Lower lobe of right lung (tissue), 2 donors: Measurements from ENCODE around the gene PDGFA. TPM values are rescaled to one million over a fixed set of nuclear protein-coding genes. Genes with fewer than 3 reads are reported as not detected.

ENCODE experiments used
- ATAC-seq, 2 donors: fragments of 200-7000 bp; cut with Tn5 transposase; one replicate each; pipeline ENCODE4 v1.9.1; 2020 to 2022; ENCODE audit warnings: mild to moderate bottlenecking in 2 of 2, moderate library complexity in 2 of 2
- DNase-seq: peaks from one replicate; pipeline ENCODE4 v3.0.0-alpha.2; 2020
- H3K27ac ChIP-seq: fragments of 200-600 bp; one replicate; pipeline ENCODE4 v1.8.0; 2022
- H3K27me3 ChIP-seq: fragments of 200-600 bp; one replicate; pipeline ENCODE4 v1.8.0; 2022; ENCODE audit warnings: low read depth
- H3K36me3 ChIP-seq: fragments of 200-600 bp; one replicate; pipeline ENCODE4 v1.8.0; 2022; ENCODE audit warnings: mild to moderate bottlenecking
- H3K4me1 ChIP-seq: fragments of 200-600 bp; one replicate; pipeline ENCODE4 v1.8.0; 2022
- H3K4me3 ChIP-seq: fragments of 200-600 bp; one replicate; pipeline ENCODE4 v1.8.0; 2022; ENCODE audit warnings: mild to moderate bottlenecking
- H3K9me3 ChIP-seq: fragments of 200-600 bp; one replicate; pipeline ENCODE4 v1.8.0; 2022
- intact Hi-C: fragments of 100-400 bp; cut with DNase I; formaldehyde crosslinking; loops from one replicate; pipeline ENCODE4 v1.11.0; 2022
- long read RNA-seq: library from polyadenylated mRNA; unstranded; transcript quantifications from one replicate; pipeline ENCODE4 v2.0.0, GENCODE V29; 2021
- total RNA-seq: library from RNA; stranded (reverse); fragmentation: NEBNext Ultra II Directional; extraction: Animal tissue kit (Norgen Biotek cat#: 25700); gene quantifications from one replicate; pipeline ENCODE4 v1.2.1, GENCODE V29; 2021
- TF ChIP-seq, protein P1 (sequence below): fragments of 200-600 bp; IDR thresholded peaks from one replicate; pipeline ENCODE4 v1.8.0; 2022; ENCODE audit warnings: antibody characterized with exemption, mild to moderate bottlenecking
- donor health status: DM: no; HTN: yes; CAD: no; lungs with severe emphysema.

PDGFA gene
- 27.1 TPM for total RNA-seq
- long read RNA-seq, transcript PDGFA-203 (6 exons, 2,305 nt) = major isoform, 5 of 21 reads
- long read RNA-seq, partial matches to known transcripts = 3 of 21 reads
- long read RNA-seq, other reads (novel, unspliced or antisense) = 9 of 21 reads

DNA sequence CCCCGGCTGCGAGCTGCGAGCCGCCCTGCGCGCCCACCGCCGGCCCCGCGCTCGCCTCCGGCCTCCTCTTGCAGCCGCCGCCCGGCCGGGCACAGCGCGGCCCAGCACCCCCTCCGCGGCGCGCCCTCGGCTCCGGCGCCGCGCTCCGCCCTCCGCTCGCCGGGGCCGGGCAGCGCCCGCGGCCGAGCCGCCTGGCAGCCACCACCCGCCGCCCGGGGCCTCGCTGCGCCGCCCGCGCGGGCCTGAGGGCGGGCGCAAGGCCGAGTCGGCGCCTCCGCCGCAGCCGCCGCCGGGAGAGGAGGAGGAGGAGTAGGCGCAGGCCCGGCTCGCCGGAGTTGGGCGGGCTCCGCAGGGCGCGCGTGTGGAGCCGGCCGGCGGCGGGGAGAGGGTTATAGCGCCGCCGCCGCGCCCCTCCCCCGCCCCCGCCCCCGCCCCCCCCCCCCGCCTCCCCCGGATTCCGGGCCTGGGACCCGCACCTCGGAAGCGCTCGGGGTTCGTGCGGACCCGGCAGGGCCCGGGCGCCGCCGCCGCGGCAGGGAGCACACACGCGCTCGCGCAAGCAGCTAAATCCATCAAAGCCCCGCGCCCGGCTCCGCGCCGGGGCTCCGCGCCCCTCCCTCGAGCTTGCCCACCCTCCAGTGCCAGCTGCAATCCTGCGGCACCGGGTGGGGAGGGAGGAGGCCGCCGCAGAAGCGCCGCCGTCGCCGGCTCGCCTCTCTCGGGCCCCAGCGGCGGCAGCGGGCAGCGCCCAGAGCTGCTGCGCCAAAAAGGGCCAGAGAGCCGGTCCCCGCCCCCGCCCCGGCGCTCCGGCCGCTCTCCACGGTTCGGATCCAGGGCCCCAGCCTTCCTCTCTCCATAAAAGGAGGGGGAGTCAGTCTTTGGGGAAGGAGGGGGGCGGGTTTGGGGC is at the start of gene PDGFA:
Gene PDGFA (minus strand): TSS at position 363 of the 907 bp plus-strand sequence. CDS start 845 bp downstream, outside the sequence.
- H3K27ac ChIP-seq = peak within 1 kb of the TSS; percentile 81
- TF ChIP-seq, protein P1, sequence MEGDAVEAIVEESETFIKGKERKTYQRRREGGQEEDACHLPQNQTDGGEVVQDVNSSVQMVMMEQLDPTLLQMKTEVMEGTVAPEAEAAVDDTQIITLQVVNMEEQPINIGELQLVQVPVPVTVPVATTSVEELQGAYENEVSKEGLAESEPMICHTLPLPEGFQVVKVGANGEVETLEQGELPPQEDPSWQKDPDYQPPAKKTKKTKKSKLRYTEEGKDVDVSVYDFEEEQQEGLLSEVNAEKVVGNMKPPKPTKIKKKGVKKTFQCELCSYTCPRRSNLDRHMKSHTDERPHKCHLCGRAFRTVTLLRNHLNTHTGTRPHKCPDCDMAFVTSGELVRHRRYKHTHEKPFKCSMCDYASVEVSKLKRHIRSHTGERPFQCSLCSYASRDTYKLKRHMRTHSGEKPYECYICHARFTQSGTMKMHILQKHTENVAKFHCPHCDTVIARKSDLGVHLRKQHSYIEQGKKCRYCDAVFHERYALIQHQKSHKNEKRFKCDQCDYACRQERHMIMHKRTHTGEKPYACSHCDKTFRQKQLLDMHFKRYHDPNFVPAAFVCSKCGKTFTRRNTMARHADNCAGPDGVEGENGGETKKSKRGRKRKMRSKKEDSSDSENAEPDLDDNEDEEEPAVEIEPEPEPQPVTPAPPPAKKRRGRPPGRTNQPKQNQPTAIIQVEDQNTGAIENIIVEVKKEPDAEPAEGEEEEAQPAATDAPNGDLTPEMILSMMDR = no peak
- peak; percentile 47 to 59 for ATAC-seq
- peak; percentile 72 for DNase-seq
- no peaks in the 10 kb centered on the region for H3K36me3 ChIP-seq
- no peaks in the 10 kb centered on the region for H3K9me3 ChIP-seq
- peaks cover 61% of the 10 kb centered on the region for H3K4me1 ChIP-seq
- peak within 1 kb of the TSS; percentile 73 for H3K4me3 ChIP-seq
- intact Hi-C loops = no loop called here
- H3K27me3 ChIP-seq = peaks cover 36% of the 10 kb centered on the region

DNA sequence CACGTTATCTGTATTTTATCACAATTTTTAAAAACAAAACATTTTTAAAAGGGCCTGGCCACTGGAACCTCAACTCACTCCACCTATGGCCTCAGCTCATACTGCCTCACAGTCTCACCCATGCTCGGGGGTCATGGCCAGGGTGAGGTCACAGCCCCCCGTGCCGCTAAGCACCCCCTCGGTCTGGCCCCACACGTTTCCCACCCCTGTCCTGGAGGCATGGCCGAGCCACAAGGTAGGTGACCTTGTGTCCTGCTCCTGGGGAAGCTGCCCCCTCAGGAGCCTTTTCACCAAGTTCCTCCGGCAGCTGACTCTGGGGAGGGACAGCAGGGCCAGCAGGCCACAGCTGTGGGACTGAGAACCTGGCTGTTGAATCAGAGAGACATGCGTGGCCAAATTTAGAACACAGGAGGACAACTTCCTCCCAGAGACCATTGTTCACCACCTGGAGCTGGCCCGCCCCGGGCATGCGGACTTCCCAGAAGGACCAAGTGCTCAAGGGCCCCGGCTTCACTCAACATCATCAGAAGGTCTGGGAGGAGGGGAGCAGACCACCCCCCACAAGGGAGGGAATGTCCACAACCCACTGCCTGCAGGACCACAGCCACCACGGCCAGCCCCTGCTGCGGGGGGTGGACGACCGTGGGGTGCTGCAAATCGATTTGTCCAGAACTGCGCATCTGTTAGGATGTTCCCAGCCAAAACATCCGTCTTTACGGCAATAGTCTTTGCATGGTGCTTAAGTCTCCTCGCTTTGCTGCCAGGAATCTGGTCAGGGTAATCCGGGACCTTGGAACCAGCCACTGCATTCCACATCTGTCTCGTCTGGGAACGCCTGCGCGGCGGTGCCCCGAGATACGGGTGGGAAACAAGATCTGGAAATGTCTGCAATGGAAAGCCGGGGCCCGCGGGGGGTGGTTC is 48.6 kb upstream of the PDGFA start:
- peak; percentile 42 for DNase-seq
- H3K27ac ChIP-seq = no peak overlapping the region
- H3K4me3 ChIP-seq = no peak overlapping the region
- TF ChIP-seq, protein P1 = no peak
- no peaks in the 10 kb centered on the region for H3K36me3 ChIP-seq
- no peaks in the 10 kb centered on the region for H3K4me1 ChIP-seq
- no peak for ATAC-seq
- intact Hi-C loops = no loop called here
- no peaks in the 10 kb centered on the region for H3K27me3 ChIP-seq
- H3K9me3 ChIP-seq = no peaks in the 10 kb centered on the region

DNA sequence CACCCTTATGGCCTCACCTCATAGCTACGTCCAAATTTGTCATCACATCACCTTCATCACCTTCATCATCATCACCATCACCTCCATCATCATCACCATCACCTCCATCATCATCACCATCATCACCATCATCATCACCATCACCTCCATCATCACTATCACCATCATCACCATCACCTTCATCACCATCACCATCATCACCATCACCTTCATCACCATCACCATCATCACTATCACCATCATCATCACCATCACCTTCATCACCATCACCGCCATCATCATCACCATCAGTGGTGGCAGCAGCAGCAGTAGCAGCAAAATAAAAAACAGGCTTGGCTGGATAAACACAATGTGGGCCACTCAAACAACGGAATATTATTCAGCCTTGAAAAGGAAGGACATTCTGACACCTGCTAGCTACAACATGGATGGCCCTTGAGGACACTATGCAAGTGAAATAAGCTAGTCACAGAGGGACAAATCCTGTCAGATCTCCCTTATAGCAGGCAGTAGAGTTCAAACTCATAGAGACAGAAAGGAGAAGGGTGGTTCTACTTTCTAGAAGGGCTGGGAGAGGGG is 47.7 kb upstream of the PDGFA start:
- no peak overlapping the region for H3K27ac ChIP-seq
- H3K4me3 ChIP-seq = no peak overlapping the region
- no peaks in the 10 kb centered on the region for H3K9me3 ChIP-seq
- TF ChIP-seq, protein P1 = no peak
- intact Hi-C loops = no loop called here
- no peaks in the 10 kb centered on the region for H3K4me1 ChIP-seq
- ATAC-seq = no peak
- no peaks in the 10 kb centered on the region for H3K27me3 ChIP-seq
- no peak for DNase-seq
- H3K36me3 ChIP-seq = no peaks in the 10 kb centered on the region

DNA sequence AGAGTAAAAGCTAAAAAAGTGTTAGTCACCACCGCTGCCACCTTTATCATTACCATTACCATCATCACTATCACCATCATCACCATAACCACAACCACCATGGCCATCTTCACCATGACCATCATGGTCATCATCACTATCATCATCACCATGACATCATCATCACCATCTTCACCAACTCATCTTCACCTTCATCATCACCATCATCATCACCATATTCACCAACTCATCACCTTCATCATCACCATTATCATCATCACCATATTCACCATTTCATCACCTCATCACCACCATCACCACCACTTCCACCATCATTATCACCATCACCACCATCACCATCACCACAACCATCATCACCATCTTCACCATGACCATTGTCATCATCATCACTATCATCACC is 46.5 kb upstream of the PDGFA start:
- TF ChIP-seq, protein P1 = no peak
- intact Hi-C loops = no loop called here
- H3K4me3 ChIP-seq = no peak overlapping the region
- no peaks in the 10 kb centered on the region for H3K9me3 ChIP-seq
- no peak overlapping the region for H3K27ac ChIP-seq
- H3K4me1 ChIP-seq = no peaks in the 10 kb centered on the region
- no peak for ATAC-seq
- H3K36me3 ChIP-seq = no peaks in the 10 kb centered on the region
- no peak for DNase-seq
- no peaks in the 10 kb centered on the region for H3K27me3 ChIP-seq
